ENCODE data around the gene CXXC5.

Gene CXXC5

GRCh38 chr5:139638090-139638735, 9.9 kb upstream of the CXXC5 start:
- DNase-seq (ENCODE audit: low spot score) = no peak

- no peak for DNase-seq (ENCODE audit: low spot score)
These were observed 9.2 kb upstream of the CXXC5 start for GRCh38 chr5:139638736-139639618.

- no peak for DNase-seq (ENCODE audit: low spot score)
These were observed 8.3 kb upstream of the CXXC5 start for GRCh38 chr5:139639619-139640380.

- DNase-seq (ENCODE audit: low spot score) = no peak
These were observed 7.6 kb upstream of the CXXC5 start for GRCh38 chr5:139640421-139641115.

- no peak for DNase-seq (ENCODE audit: low spot score)
These were observed 6.8 kb upstream of the CXXC5 start for GRCh38 chr5:139641116-139642080.

GRCh38 chr5:139642213-139642612, 5.9 kb upstream of the CXXC5 start:
- DNase-seq (ENCODE audit: low spot score) = no peak

GRCh38 chr5:139642891-139643871, 5.0 kb upstream of the CXXC5 start:
- DNase-seq (ENCODE audit: low spot score) = no peak

GRCh38 chr5:139644001-139644456, 4.1 kb upstream of the CXXC5 start:
- no peak for DNase-seq (ENCODE audit: low spot score)

GRCh38 chr5:139644646-139645429, 3.3 kb upstream of the CXXC5 start:
- no peak for DNase-seq (ENCODE audit: low spot score)

GRCh38 chr5:139645430-139645871, 2.7 kb upstream of the CXXC5 start:
- no peak for DNase-seq (ENCODE audit: low spot score)

- DNase-seq (ENCODE audit: low spot score) = no peak
These were observed 2.0 kb upstream of the CXXC5 start for GRCh38 chr5:139646111-139646510.

GRCh38 chr5:139646912-139647505, 1.1 kb upstream of the CXXC5 start:
- no peak for DNase-seq (ENCODE audit: low spot score)

- DNase-seq (ENCODE audit: low spot score) = no peak
These were observed 494 bp upstream of the CXXC5 start for GRCh38 chr5:139647506-139648204.

GRCh38 chr5:139649082-139649991, 1.2 kb downstream of the CXXC5 start:
- DNase-seq (ENCODE audit: low spot score) = no peak

GRCh38 chr5:139650031-139650688, 2.0 kb downstream of the CXXC5 start:
- no peak for DNase-seq (ENCODE audit: low spot score)

GRCh38 chr5:139650689-139651042, 2.5 kb downstream of the CXXC5 start:
- no peak for DNase-seq (ENCODE audit: low spot score)

All from COLO829 (cell line).